A549 treated with dexamethasone at 1 μM for 4 hours (cell line): ENCODE measurements around the gene LMO2. TPM values are rescaled to one million over a fixed set of nuclear protein-coding genes. Genes with fewer than 3 reads are reported as not detected.

ENCODE experiments used
- total RNA-seq: library from RNA; stranded (reverse); fragments of 200-300 nt; extraction: Qiagen RNA extraction; gene quantifications from 5 replicates; pipeline ENCODE4 v1.2.3, GENCODE V29; 2022

Gene LMO2
- total RNA-seq: 0.53 to 0.79 TPM (median 0.68 TPM) in 5 replicates

GRCh38 chr11:33891714-33892327 lies at the start of gene LMO2:
Gene LMO2 (minus strand): TSS chr11:33892076. CDS start chr11:33869716, 22,360 bp downstream.

Other genes starting within 250 kb of the LMO2 start
- gene C11orf91, start 191.2 kb downstream of the LMO2 start, total RNA-seq: 0.53 to 1.7 TPM (median 0.91 TPM) in 5 replicates
- 799 to 950 TPM (median 912 TPM) in 5 replicates for gene CD59, start 155.7 kb downstream of the LMO2 start, total RNA-seq
- gene FBXO3, start 117.6 kb downstream of the LMO2 start, total RNA-seq: 20.6 to 27.7 TPM (median 26.0 TPM) in 5 replicates
- gene CAPRIN1, start 159.7 kb upstream of the LMO2 start, total RNA-seq: 123 to 183 TPM (median 177 TPM) in 5 replicates
- gene NAT10, start 213.6 kb upstream of the LMO2 start, total RNA-seq: 43.8 to 51.9 TPM (median 51.3 TPM) in 5 replicates